PFSK-1 (cell line): ENCODE measurements around the gene UBP1.

Experiments used
- FOXP2 ChIP-seq: optimal IDR thresholded peaks from 2 replicates; pipeline ENCODE3; 2011; ENCODE audit warnings: borderline replicate concordance, control low read depth, inconsistent platforms; ENCODE audit not compliant: insufficient read depth; ENCODE audit errors: extremely low read length, extremely low read depth
- POLR2AphosphoS5 ChIP-seq: IDR thresholded peaks from 2 replicates; pipeline ENCODE4 v1.6.1; 2012; ENCODE audit warnings: low read depth, mild to moderate bottlenecking, control low read depth, low read length, moderate library complexity
- REST ChIP-seq, 2 experiments: IDR thresholded peaks; 2 replicates each; pipeline versions ENCODE4 v1.6.1 to v1.8.0; 2011 to 2012; ENCODE audit warnings: low read depth in 2 of 2, low read length in 2 of 2, control low read depth in 1 of 2, inconsistent platforms in 1 of 2, mild to moderate bottlenecking in 1 of 2, moderate library complexity in 1 of 2; ENCODE audit not compliant: insufficient read depth in 1 of 2
- SIN3A ChIP-seq: IDR thresholded peaks from 2 replicates; pipeline ENCODE4 v1.6.1; 2012; ENCODE audit warnings: mild to moderate bottlenecking, low read length, moderate library complexity, borderline replicate concordance; ENCODE audit not compliant: insufficient read depth
- TAF1 ChIP-seq: IDR thresholded peaks from 2 replicates; pipeline ENCODE4 v1.6.1; 2012; ENCODE audit warnings: low read length, control low read depth, borderline replicate concordance; ENCODE audit not compliant: insufficient read depth

UBP1 gene

DNA sequence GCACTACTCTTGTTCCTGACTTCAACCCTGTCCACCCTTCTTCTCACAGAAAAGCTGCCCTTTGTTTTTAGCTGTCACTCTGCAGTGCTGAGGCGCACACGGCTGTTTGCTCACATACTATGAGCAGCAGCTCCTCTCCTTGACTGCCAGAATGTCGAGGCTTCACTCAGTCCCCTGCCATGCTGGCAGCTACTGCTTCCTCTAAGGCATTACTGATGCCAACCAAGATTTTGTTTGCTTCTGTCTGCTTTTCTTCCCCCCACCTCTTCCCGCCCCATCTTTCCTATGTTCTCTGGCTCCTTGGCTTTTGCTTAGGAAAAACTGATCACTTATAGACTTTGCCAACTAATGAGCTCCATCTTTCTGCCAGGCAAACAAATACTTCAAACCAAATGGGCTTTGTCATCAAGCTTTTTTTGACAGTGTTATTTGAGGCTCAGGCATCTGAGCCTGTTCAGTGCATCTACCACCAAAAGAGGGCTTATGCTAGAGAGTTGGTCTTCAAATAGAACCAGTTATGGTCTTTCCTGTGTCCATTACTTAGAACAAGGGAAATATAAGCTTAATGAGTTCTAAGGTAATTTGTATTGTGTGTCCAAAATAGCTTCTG is 81.9 kb downstream of the UBP1 start:
- TF ChIP-seq FOXP2 (no peak), REST (IDR thresholded peaks at IDR 0.05; ENCODE audit: insufficient read depth in 1 of 2, low read depth in 2 of 2, low read length in 2 of 2) (no peak), TAF1 (no peak), POLR2AphosphoS5 (no peak), SIN3A (no peak)

GRCh38 chr3:33355611-33356010 is 84.6 kb downstream of the UBP1 start:
- no peak for TF ChIP-seq TAF1
- TF ChIP-seq SIN3A, result no peak
- TF ChIP-seq FOXP2, result no peak
- no peak for TF ChIP-seq POLR2AphosphoS5
- TF ChIP-seq REST (IDR thresholded peaks at IDR 0.05; ENCODE audit: insufficient read depth in 1 of 2, low read depth in 2 of 2, low read length in 2 of 2), result no peak

- TF ChIP-seq REST (IDR thresholded peaks at IDR 0.05; ENCODE audit: insufficient read depth in 1 of 2, low read depth in 2 of 2, low read length in 2 of 2) (no peak), TAF1 (no peak), POLR2AphosphoS5 (no peak), SIN3A (no peak), FOXP2 (no peak)
These were observed 100.4 kb downstream of the UBP1 start for GRCh38 chr3:33339758-33340157.
